Stimulated activated CD8-positive, alpha-beta memory T cell treated with anti-CD3 and anti-CD28 coated beads, Interleukin-4, amount 100 ng/mL, for 1 hour (primary cell): Measurements from ENCODE around the gene SLC4A1.

Experiments used
- DNase-seq, 2 donors: peaks; one replicate each; pipeline ENCODE4 v3.0.0-alpha.2; 2020; ENCODE audit warnings: low read depth in 2 of 2, low spot score in 1 of 2

The SLC4A1 gene

GRCh38 chr17:44221084-44221861, 46.7 kb downstream of the SLC4A1 start:
- peak in 1 of 2 donors; percentile 38 for DNase-seq

GRCh38 chr17:44220213-44221083, 47.5 kb downstream of the SLC4A1 start:
- DNase-seq, result peak in 1 of 2 donors; percentile 26

- DNase-seq, result peak in 1 of 2 donors; percentile 54
Measured at GRCh38 chr17:44219616-44220212, 48.2 kb downstream of the SLC4A1 start, which contains the start of gene UBTF. TSS of gene UBTF (minus strand) at chr17:44219675. CDS start at chr17:44218229, 1,446 bp downstream.

- peak in 1 of 2 donors; percentile 35 for DNase-seq
Measured at GRCh38 chr17:44219108-44219615, 48.8 kb downstream of the SLC4A1 start.

GRCh38 chr17:44218344-44219107, 49.4 kb downstream of the SLC4A1 start:
- peak in 1 of 2 donors; percentile 82 for DNase-seq

GRCh38 chr17:44217738-44218343, 50.1 kb downstream of the SLC4A1 start:
- DNase-seq, result no peak

- DNase-seq, result no peak
Measured at GRCh38 chr17:44216694-44217093, 51.2 kb downstream of the SLC4A1 start.

- no peak for DNase-seq
Measured at GRCh38 chr17:44216173-44216572, 51.8 kb downstream of the SLC4A1 start.

- no peak for DNase-seq
Measured at GRCh38 chr17:44214896-44215295, 53.0 kb downstream of the SLC4A1 start.

- no peak for DNase-seq
Measured at GRCh38 chr17:44214230-44214494, 53.8 kb downstream of the SLC4A1 start.

GRCh38 chr17:44213403-44214229, 54.3 kb downstream of the SLC4A1 start:
- DNase-seq, result no peak

- DNase-seq, result no peak
Measured at GRCh38 chr17:44212507-44213402, 55.2 kb downstream of the SLC4A1 start.

GRCh38 chr17:44211281-44212265, 56.4 kb downstream of the SLC4A1 start:
- no peak for DNase-seq

- peak; percentile 75 to 82 for DNase-seq
Measured at GRCh38 chr17:44210342-44211192, 57.4 kb downstream of the SLC4A1 start.

- DNase-seq, result no peak
Measured at GRCh38 chr17:44209786-44210341, 58.1 kb downstream of the SLC4A1 start.

- DNase-seq, result no peak
Measured at GRCh38 chr17:44207743-44208142, 60.2 kb downstream of the SLC4A1 start.
